Colonic mucosa (tissue), 4 donors: ENCODE data around the gene AIG1. TPM values are rescaled to one million over a fixed set of nuclear protein-coding genes. Genes with fewer than 3 reads are reported as not detected.

Source experiments
- DNase-seq: peaks from one replicate; pipeline ENCODE4 v3.0.0-alpha.2; 2020
- H3K27ac ChIP-seq: fragments of 200-600 bp; one replicate; pipeline ENCODE4 v1.8.0; 2021
- H3K27me3 ChIP-seq: fragments of 200-600 bp; one replicate; pipeline ENCODE4 v1.8.0; 2021
- H3K36me3 ChIP-seq: fragments of 200-600 bp; one replicate; pipeline ENCODE4 v1.8.0; 2021
- H3K4me1 ChIP-seq: fragments of 200-600 bp; one replicate; pipeline ENCODE4 v1.8.0; 2021; ENCODE audit warnings: mild to moderate bottlenecking
- H3K4me3 ChIP-seq: fragments of 200-600 bp; one replicate; pipeline ENCODE4 v1.8.0; 2021
- H3K9ac ChIP-seq, 2 donors: one replicate each; pipeline ENCODE4 v1.7.0; 2013; ENCODE audit warnings: control low read depth in 2 of 2, low read depth in 2 of 2, low read length in 2 of 2
- H3K9me3 ChIP-seq: fragments of 200-600 bp; one replicate; pipeline ENCODE4 v1.8.0; 2021
- intact Hi-C: fragments of 100-400 bp; cut with DNase I; formaldehyde crosslinking; loops from one replicate; pipeline ENCODE4 v1.14.1; 2022
- total RNA-seq, 2 donors: library from RNA; stranded (reverse); fragmentation: NEBNext Ultra II Directional in 1 of 2; extraction: Animal tissue kit (Norgen Biotek cat#: 25700) in 1 of 2; gene quantifications; one replicate each; pipeline ENCODE4 v1.2.1, GENCODE V29; 2021
- TF ChIP-seq, protein P1 (sequence below): fragments of 200-600 bp; IDR thresholded peaks from one replicate; pipeline ENCODE4 v1.8.0; 2022; ENCODE audit warnings: antibody characterized with exemption, mild to moderate bottlenecking
- donor health status: healthy.
- donor health status: DM: no; HTN: no; CAD: no.
- donor health status: DM: no; HTN: no; CAD: no.

AIG1 gene
- total RNA-seq, 2 donors from 2014 or later: 24.2 to 28.8 TPM

DNA sequence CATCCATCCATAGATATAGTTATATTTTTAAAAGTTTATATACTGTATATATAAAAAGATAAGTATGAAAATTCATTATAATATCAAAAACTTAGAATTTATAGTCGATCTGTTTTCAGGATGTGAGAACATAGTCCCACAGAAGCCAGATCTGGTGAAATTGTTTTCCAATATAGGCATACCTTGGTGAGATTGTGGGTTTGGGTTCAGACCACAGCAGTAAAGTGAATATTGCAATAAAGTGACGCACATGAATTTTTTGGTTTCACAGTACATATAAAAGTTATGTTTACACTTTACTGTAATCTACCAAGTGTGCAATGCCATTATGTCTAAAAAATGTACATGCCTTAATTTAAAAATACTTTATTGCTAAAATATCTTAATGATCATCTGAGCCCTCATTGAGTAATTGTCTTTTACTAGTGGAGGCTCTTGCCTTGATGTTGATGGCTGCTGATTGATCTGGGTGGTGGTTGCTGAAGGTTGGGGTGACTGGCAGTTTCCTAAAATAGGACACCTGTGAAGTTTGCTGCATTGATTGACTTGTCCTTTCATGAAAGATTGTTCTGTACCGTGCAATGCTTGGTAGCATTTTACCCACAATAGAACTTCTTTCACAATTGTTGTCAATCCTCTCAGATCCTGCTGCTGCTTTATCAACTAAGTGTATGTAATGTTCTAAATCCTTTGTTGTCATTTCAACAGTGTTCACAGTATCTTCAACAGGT, 29.8 kb downstream of the AIG1 start:
- intact Hi-C loops: no loop called here
- TF ChIP-seq, protein P1, sequence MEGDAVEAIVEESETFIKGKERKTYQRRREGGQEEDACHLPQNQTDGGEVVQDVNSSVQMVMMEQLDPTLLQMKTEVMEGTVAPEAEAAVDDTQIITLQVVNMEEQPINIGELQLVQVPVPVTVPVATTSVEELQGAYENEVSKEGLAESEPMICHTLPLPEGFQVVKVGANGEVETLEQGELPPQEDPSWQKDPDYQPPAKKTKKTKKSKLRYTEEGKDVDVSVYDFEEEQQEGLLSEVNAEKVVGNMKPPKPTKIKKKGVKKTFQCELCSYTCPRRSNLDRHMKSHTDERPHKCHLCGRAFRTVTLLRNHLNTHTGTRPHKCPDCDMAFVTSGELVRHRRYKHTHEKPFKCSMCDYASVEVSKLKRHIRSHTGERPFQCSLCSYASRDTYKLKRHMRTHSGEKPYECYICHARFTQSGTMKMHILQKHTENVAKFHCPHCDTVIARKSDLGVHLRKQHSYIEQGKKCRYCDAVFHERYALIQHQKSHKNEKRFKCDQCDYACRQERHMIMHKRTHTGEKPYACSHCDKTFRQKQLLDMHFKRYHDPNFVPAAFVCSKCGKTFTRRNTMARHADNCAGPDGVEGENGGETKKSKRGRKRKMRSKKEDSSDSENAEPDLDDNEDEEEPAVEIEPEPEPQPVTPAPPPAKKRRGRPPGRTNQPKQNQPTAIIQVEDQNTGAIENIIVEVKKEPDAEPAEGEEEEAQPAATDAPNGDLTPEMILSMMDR: no peak

DNA sequence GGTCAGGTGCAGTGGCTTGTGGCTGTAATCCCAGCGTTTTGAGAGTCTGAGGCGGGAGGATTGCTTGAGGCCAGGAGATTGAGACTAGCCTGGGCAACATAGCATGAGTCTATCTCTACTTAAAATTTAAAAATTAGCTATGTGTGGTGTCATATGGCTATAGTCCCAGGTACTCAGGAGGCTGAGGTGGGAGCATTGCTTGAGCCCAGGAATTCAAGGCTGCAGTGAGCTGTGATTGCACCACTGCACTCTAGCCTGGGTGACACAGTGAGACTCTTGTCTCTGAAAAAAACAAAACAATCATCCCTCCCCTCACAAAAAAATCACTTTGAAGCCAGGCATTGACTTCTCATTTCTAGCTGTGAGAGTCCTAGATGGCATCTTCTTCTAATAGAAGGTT, 32.1 kb downstream of the AIG1 start:
- no peak for DNase-seq
- intact Hi-C loops: no loop called here
- no peak overlapping the region for H3K4me3 ChIP-seq
- H3K9ac ChIP-seq: no peak overlapping the region
- no peaks in the 10 kb centered on the region for H3K4me1 ChIP-seq
- H3K27me3 ChIP-seq: no peaks in the 10 kb centered on the region
- H3K9me3 ChIP-seq: no peaks in the 10 kb centered on the region
- no peaks in the 10 kb centered on the region for H3K36me3 ChIP-seq
- H3K27ac ChIP-seq: no peak overlapping the region
- TF ChIP-seq, protein P1: no peak

More for the DNA sequence above, 29.8 kb downstream of the AIG1 start:
- no peaks in the 10 kb centered on the region for H3K36me3 ChIP-seq
- DNase-seq: no peak
- H3K27me3 ChIP-seq: no peaks in the 10 kb centered on the region
- H3K4me1 ChIP-seq: no peaks in the 10 kb centered on the region
- H3K9me3 ChIP-seq: no peaks in the 10 kb centered on the region
- no peak overlapping the region for H3K9ac ChIP-seq
- no peak overlapping the region for H3K4me3 ChIP-seq
- H3K27ac ChIP-seq: no peak overlapping the region

DNA sequence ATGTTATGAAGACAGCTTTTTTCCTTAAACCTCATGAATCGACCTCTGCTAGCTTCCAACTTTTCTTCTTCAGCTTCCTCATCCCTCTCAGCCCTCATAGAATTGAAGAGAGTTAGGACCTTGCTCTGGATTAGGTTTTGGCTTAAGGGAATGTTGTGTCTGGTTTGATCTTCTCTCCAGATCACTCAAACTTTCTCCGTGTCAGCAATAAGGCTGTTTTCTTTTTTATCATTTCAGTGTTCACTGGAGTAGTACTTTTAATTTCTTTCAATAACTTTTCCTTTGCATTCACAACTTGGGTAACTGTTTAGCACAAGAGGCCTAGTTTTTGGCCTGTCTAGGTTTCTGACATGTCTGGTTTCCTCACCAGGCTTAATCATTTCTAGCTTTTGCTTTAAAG, 32.6 kb downstream of the AIG1 start:
- H3K4me1 ChIP-seq: no peaks in the 10 kb centered on the region
- H3K9me3 ChIP-seq: no peaks in the 10 kb centered on the region
- TF ChIP-seq, protein P1: no peak
- H3K4me3 ChIP-seq: no peak overlapping the region
- no peak overlapping the region for H3K9ac ChIP-seq
- no peak for DNase-seq
- H3K27me3 ChIP-seq: no peaks in the 10 kb centered on the region
- no peak overlapping the region for H3K27ac ChIP-seq
- intact Hi-C loops: no loop called here
- no peaks in the 10 kb centered on the region for H3K36me3 ChIP-seq

DNA sequence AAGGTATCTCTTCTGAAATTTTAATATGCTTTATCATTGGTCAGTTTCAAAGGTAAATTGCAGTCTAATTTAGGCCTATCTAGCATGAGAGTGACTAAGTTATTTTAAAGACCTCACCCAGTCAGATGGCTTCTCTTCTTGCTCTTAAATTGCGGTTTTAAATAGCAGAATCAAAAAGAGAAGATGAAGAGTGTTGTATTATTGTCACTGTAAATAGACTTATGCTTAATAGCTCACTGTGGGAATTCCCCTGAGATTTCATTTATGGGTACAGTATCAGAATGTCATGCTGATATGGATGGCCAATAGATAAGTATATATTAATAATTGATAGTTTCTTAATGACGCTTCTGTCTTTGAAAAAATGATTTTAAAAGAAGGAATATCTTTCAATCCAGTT, 35.7 kb downstream of the AIG1 start:
- Histone ChIP-seq H3K4me3 (no peak overlapping the region), H3K9me3 (no peaks in the 10 kb centered on the region), H3K27ac (no peak overlapping the region), H3K4me1 (no peaks in the 10 kb centered on the region), H3K27me3 (no peaks in the 10 kb centered on the region), H3K9ac (no peak overlapping the region), H3K36me3 (no peaks in the 10 kb centered on the region)
- DNase-seq: no peak
- intact Hi-C loops: no loop called here
- TF ChIP-seq, protein P1: no peak

DNA sequence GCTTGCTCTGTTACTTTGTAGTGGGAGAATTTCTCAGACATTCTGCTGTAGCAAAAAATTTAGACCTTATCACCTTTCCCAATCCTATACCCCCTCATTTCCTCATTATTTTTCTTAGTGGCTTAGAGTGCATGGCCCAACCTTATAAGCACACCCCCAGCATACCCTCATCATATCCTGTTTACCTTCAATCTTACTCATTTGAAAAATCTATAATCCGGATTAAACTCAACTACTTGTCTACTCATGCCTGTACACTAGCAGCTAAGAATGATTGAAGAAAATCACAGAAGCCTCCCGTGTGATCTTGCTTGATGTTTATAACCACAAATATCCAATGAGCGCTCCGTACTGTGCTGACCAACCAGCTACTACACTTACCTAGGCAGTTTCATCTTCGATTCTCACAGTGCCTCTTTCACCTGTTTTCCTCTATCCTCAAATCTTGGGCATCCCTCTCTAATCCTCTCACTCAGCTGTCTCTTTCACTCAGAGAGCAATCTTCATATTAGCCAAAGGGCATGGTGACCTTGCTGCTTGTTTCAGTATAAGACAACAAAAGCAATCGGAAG, 36.6 kb downstream of the AIG1 start:
- Histone ChIP-seq H3K27me3 (no peaks in the 10 kb centered on the region), H3K9ac (no peak overlapping the region), H3K9me3 (no peaks in the 10 kb centered on the region), H3K27ac (no peak overlapping the region), H3K4me3 (no peak overlapping the region), H3K4me1 (no peaks in the 10 kb centered on the region), H3K36me3 (no peaks in the 10 kb centered on the region)
- intact Hi-C loops: no loop called here
- DNase-seq: no peak
- TF ChIP-seq, protein P1: no peak
